Heart left ventricle (tissue), 16 donors: ENCODE measurements around the gene MPHOSPH8. TPM values are rescaled to one million over a fixed set of nuclear protein-coding genes. Genes with fewer than 3 reads are reported as not detected.
A peak's percentile ranks its signal among the peaks of the same experiment; 100 is the strongest.

Source experiments
- ATAC-seq, 4 donors: fragments of 200-7000 bp; cut with Tn5 transposase; one replicate each; pipeline ENCODE4 v1.9.1; 2020 to 2022; ENCODE audit warnings: moderate library complexity in 4 of 4, mild to moderate bottlenecking in 3 of 4, moderate number of reproducible peaks in 1 of 4
- DNase-seq, 5 donors: peaks; one replicate each; pipeline ENCODE4 v3.0.0-alpha.2; 2020
- H3K27ac ChIP-seq, 12 donors: fragments of 200-600 bp; sonication (generic) in 4 of 12; one replicate each; pipeline versions ENCODE4 v1.5.0 to v1.8.0; 2016 to 2022; ENCODE audit warnings: mild to moderate bottlenecking in 2 of 12
- H3K27me3 ChIP-seq, 9 donors: fragments of 200-600 bp; sonication (generic) in 2 of 9; one replicate each; pipeline versions ENCODE4 v1.5.1 to v1.8.0; 2016 to 2022; ENCODE audit warnings: mild to moderate bottlenecking in 3 of 9
- H3K36me3 ChIP-seq, 9 donors: fragments of 200-600 bp; sonication (generic) in 2 of 9; one replicate each; pipeline versions ENCODE4 v1.5.0 to v1.8.0; 2018 to 2022; ENCODE audit warnings: mild to moderate bottlenecking in 2 of 9
- H3K4me1 ChIP-seq, 12 donors: fragments of 200-600 bp; sonication (generic) in 4 of 12; one replicate each; pipeline versions ENCODE4 v1.5.0 to v1.8.0; 2016 to 2022; ENCODE audit warnings: mild to moderate bottlenecking in 3 of 12
- H3K4me3 ChIP-seq, 12 donors: fragments of 200-600 bp; sonication (generic) in 4 of 12; one replicate each; pipeline versions ENCODE4 v1.5.0 to v1.8.0; 2017 to 2022; ENCODE audit warnings: mild to moderate bottlenecking in 9 of 12, moderate library complexity in 4 of 12
- H3K9me3 ChIP-seq, 12 donors: fragments of 200-600 bp; sonication (generic) in 4 of 12; one replicate each; pipeline versions ENCODE4 v1.5.0 to v1.8.0; 2016 to 2022; ENCODE audit warnings: mild to moderate bottlenecking in 1 of 12
- CTCF ChIP-seq, 12 donors: fragments of 200-600 bp; sonication (generic) in 4 of 12; IDR thresholded peaks; one replicate each; pipeline versions ENCODE4 v1.5.0 to v1.8.0; 2018 to 2022; ENCODE audit warnings: antibody characterized with exemption in 12 of 12, mild to moderate bottlenecking in 5 of 12
- POLR2A ChIP-seq, 2 donors: fragments of 450-650 bp; IDR thresholded peaks; one replicate each; pipeline ENCODE4 v1.6.1; 2017; ENCODE audit warnings: antibody characterized with exemption in 2 of 2, mild to moderate bottlenecking in 2 of 2, moderate library complexity in 2 of 2
- WGBS, 4 donors: extraction: QIAGEN DNeasy Blood & Tissue Kit in 2 of 4; methylation state at CpG; one replicate each; pipeline versions ENCODE4 v1.1.5 to v1.1.7; 2013 to 2018; 5-methylcytosine and 5-hydroxymethylcytosine counted together
- intact Hi-C, 10 donors: fragments of 100-400 bp; cut with DNase I; formaldehyde crosslinking; loops; one replicate each; pipeline versions ENCODE4 v1.11.1 to v1.14.2; 2022
- long read RNA-seq, 3 donors: library from polyadenylated mRNA; unstranded; transcript quantifications; one replicate each; pipeline ENCODE4 v2.0.0, GENCODE V29; 2020 to 2021
- polyA plus RNA-seq, 2 donors: library from polyadenylated mRNA; stranded (reverse); fragments of 200-250 nt; gene quantifications; one replicate each; pipeline ENCODE4 v1.2.3, GENCODE V29; 2013
- total RNA-seq, 9 donors: library from RNA; depleted of rRNA in 2 of 9; stranded (reverse); fragments of >200 nt in 2 of 9; fragmentation: NEBNext Ultra II Directional in 3 of 9; extraction: Animal tissue kit (Norgen Biotek cat#: 25700) in 3 of 9; gene quantifications; one replicate each; pipeline versions ENCODE4 v1.1.0 to v1.2.4, GENCODE V29; 2016 to 2023
- donor health status: ischemic (EF 13 %, LVEDD 7.1; RV severe dilation, severe dysfunction).
- donor health status: healthy with polysubstance abuse.
- donor health status: DM: no; HTN: yes; CAD: no.
- donor health status: DM: no; HTN: no; CAD: no.
- donor health status: ischemic (EF 25% LVEDD 6.9; RV normal size, moderate dysfunction).
- donor health status: ischemic (EF 25% LVEDD 5.7; RV mildly dilated, moderate dysfunction).
- donor health status: healthy.
- donor health status: DM: yes; HTN: yes; CAD: no.
- donor health status: ischemic (EF 35%, LVEDD 5.7; RV mildly dilated, moderate dysfunction).
- donor health status: nonischemic (EF 11% LVEDD 7.7; RV severe dilation, severe dysfunction).
- donor health status: DM: yes; HTN: yes; CAD: no.
- donor health status: PGD.
- donor health status: ischemic (EF 29% LVEDD 5.4; RV normal size, mild dysfunction).
- donor health status: nonischemic (EF 23%, LVEDD 6.1; RV moderate dilation, normal function).

MPHOSPH8 gene
- total RNA-seq = 10 to 100 TPM; 15.2 to 39.3 (median 26.1) TPM
- 10 to 100 TPM; 22.6 to 37.6 TPM for polyA plus RNA-seq
- long read RNA-seq, donor 1, full-length matches to known transcripts = 3 of 33 reads
- long read RNA-seq, donor 1, partial matches to known transcripts = 27 of 33 reads
- long read RNA-seq, donor 1, other reads (novel, unspliced or antisense) = 3 of 33 reads
- long read RNA-seq, donor 2, partial matches to known transcripts = 24 of 27 reads
- long read RNA-seq, donor 2, other reads (novel, unspliced or antisense) = 3 of 27 reads
- long read RNA-seq, donor 3, full-length matches to known transcripts = 1 of 36 reads
- long read RNA-seq, donor 3, partial matches to known transcripts = 31 of 36 reads
- long read RNA-seq, donor 3, other reads (novel, unspliced or antisense) = 4 of 36 reads

GRCh38 chr13:19633479-19634255 lies at the start of gene MPHOSPH8:
TSS of gene MPHOSPH8 (plus strand) at chr13:19633659. CDS start at chr13:19633749, 90 bp downstream.
- DNase-seq (peak; percentile 95 to 97 (median 96)), ATAC-seq (peak; percentile 99)
- peak within 1 kb of the TSS; percentile 79 to 98 (median 94) for H3K27ac ChIP-seq
- TF ChIP-seq CTCF (IDR thresholded peaks at IDR 0.05) (no peak), POLR2A (IDR thresholded peaks at IDR 0.05) (peak; percentile 78)
- no peaks in the 10 kb centered on the region for H3K27me3 ChIP-seq
- H3K9me3 ChIP-seq = no peaks in the 10 kb centered on the region
- H3K4me3 ChIP-seq = peak within 1 kb of the TSS; percentile 58 to 96 (median 82)
- intact Hi-C loops = loop anchor here in 7 of 10 donors (5.0 to 10.0 kb wide), 5 partner anchors 149 to 324 kb away; partner anchors contain the start of genes ZMYM5 (in 6 of the 7), PSPC1 (in 3 of the 7) and ZMYM2 (in 1 of the 7)
- WGBS, 4 donors = 0 to 1% (median 0%) methylated on average over 43 to 58 of the region's 58 CpGs
- H3K4me1 ChIP-seq = peaks cover 7 to 40% (median 30%) of the 10 kb centered on the region in 12 donors
- peaks cover 0 to 12% (median 0%) of the 10 kb centered on the region in 9 donors for H3K36me3 ChIP-seq

- peaks cover 0 to 8% (median 0%) of the 10 kb centered on the region in 12 donors for H3K4me1 ChIP-seq
- intact Hi-C loops = loop anchor here in 2 of 10 donors (10.0 kb wide), 1 partner anchor 922 kb away; no protein-coding TSS in a partner anchor
- DNase-seq (peak in 3 of 5 donors; percentile 30 to 70 (median 32)), ATAC-seq (peak in 3 of 4 donors; percentile 46 to 48 (median 47))
- H3K36me3 ChIP-seq = no peaks in the 10 kb centered on the region
- H3K4me3 ChIP-seq = peak overlapping the region in 3 of 12 donors; percentile 3 to 26 (median 10)
- TF ChIP-seq POLR2A (IDR thresholded peaks at IDR 0.05) (no peak), CTCF (IDR thresholded peaks at IDR 0.05) (peak in 1 of 12 donors; percentile 17)
- WGBS, 4 donors = 27 to 43% (median 38%) methylated on average over 17 of the region's 17 CpGs
- peaks cover 0 to 6% (median 0%) of the 10 kb centered on the region in 12 donors for H3K9me3 ChIP-seq
- no peak overlapping the region for H3K27ac ChIP-seq
- peaks cover 0 to 12% (median 0%) of the 10 kb centered on the region in 9 donors for H3K27me3 ChIP-seq
These were observed 46.4 kb upstream of the MPHOSPH8 start for GRCh38 chr13:19586904-19587634.

- peaks cover 0 to 6% (median 0%) of the 10 kb centered on the region in 12 donors for H3K9me3 ChIP-seq
- WGBS, 4 donors = 63 to 71% (median 67%) methylated on average over 9 of the region's 9 CpGs
- no peak overlapping the region for H3K27ac ChIP-seq
- H3K4me3 ChIP-seq = no peak overlapping the region
- ATAC-seq (peak in 3 of 4 donors; percentile 72 to 85 (median 74)), DNase-seq (no peak)
- H3K27me3 ChIP-seq = peaks cover 0 to 12% (median 0%) of the 10 kb centered on the region in 9 donors
- no peaks in the 10 kb centered on the region for H3K36me3 ChIP-seq
- intact Hi-C loops = loop anchor here in 2 of 10 donors (10.0 kb wide), 1 partner anchor 923 kb away; no protein-coding TSS in a partner anchor
- TF ChIP-seq CTCF (IDR thresholded peaks at IDR 0.05) (peak; percentile 15 to 59 (median 44)), POLR2A (IDR thresholded peaks at IDR 0.05) (no peak)
- H3K4me1 ChIP-seq = peaks cover 0 to 8% (median 0%) of the 10 kb centered on the region in 12 donors
These were observed 45.7 kb upstream of the MPHOSPH8 start for GRCh38 chr13:19587635-19588300.
